Activated CD4-positive, alpha-beta T cell treated with anti-CD3 and anti-CD28 coated beads, Interleukin-2, amount 50 U/mL, for 48 hours (primary cell): ENCODE results near the gene CSNK1A1.
"Not testable (repeated sequence)": the region's sequence is repeated elsewhere in the genome, so short reads cannot be mapped to it uniquely, and the experiment has no call there.

Experiments used
- DNase-seq, 2 experiments: peaks; one replicate each; pipeline ENCODE4 v3.0.0-alpha.2; 2020

Gene CSNK1A1

GRCh38 chr5:149489605-149490037, 61.6 kb downstream of the CSNK1A1 start:
- no peak for DNase-seq

GRCh38 chr5:149488645-149489306, 62.5 kb downstream of the CSNK1A1 start:
- DNase-seq = peak in 1 of 2 experiments; percentile 9

- DNase-seq = no peak
Measured at GRCh38 chr5:149487672-149488071, 63.6 kb downstream of the CSNK1A1 start.

GRCh38 chr5:149486726-149487635, 64.3 kb downstream of the CSNK1A1 start:
- DNase-seq = no peak

- no peak for DNase-seq
Measured at GRCh38 chr5:149485655-149486615, 65.3 kb downstream of the CSNK1A1 start.

- DNase-seq = no peak
Measured at GRCh38 chr5:149481485-149481884, 69.8 kb downstream of the CSNK1A1 start.

- no peak for DNase-seq
Measured at GRCh38 chr5:149478761-149479160, 72.5 kb downstream of the CSNK1A1 start.

- DNase-seq = no peak
Measured at GRCh38 chr5:149475777-149476176, 75.5 kb downstream of the CSNK1A1 start.

- no peak for DNase-seq
Measured at GRCh38 chr5:149474198-149474597, 77.0 kb downstream of the CSNK1A1 start.

GRCh38 chr5:149473441-149473840, 77.8 kb downstream of the CSNK1A1 start:
- no peak for DNase-seq

GRCh38 chr5:149472399-149472798, 78.8 kb downstream of the CSNK1A1 start:
- DNase-seq = no peak

GRCh38 chr5:149471406-149472183, 79.6 kb downstream of the CSNK1A1 start:
- no peak for DNase-seq

GRCh38 chr5:149470942-149471341, 80.3 kb downstream of the CSNK1A1 start:
- no peak for DNase-seq

GRCh38 chr5:149466457-149466972, 84.7 kb downstream of the CSNK1A1 start:
- DNase-seq = no peak

- DNase-seq = no peak
Measured at GRCh38 chr5:149464796-149465489, 86.3 kb downstream of the CSNK1A1 start.

GRCh38 chr5:149461907-149462306, 89.3 kb downstream of the CSNK1A1 start:
- DNase-seq = not testable (repeated sequence)

GRCh38 chr5:149459891-149460290, 91.3 kb downstream of the CSNK1A1 start:
- DNase-seq = no peak

- no peak for DNase-seq
Measured at GRCh38 chr5:149457393-149457763, 93.9 kb downstream of the CSNK1A1 start.

- no peak for DNase-seq
Measured at GRCh38 chr5:149456597-149457392, 94.4 kb downstream of the CSNK1A1 start.

- no peak for DNase-seq
Measured at GRCh38 chr5:149455889-149456409, 95.3 kb downstream of the CSNK1A1 start.
